ENCODE data around the gene RGPD4. TPM values are rescaled to one million over a fixed set of nuclear protein-coding genes. Genes with fewer than 3 reads are reported as not detected.

Gene RGPD4
- total RNA-seq, 4 donors from 2014 or later: not detected

- no peak for TF ChIP-seq CTCF (IDR thresholded peaks at IDR 0.05; ENCODE audit: low read depth)
These were observed 4.4 kb upstream of the RGPD4 start for GRCh38 chr2:107822302-107822701.

DNA sequence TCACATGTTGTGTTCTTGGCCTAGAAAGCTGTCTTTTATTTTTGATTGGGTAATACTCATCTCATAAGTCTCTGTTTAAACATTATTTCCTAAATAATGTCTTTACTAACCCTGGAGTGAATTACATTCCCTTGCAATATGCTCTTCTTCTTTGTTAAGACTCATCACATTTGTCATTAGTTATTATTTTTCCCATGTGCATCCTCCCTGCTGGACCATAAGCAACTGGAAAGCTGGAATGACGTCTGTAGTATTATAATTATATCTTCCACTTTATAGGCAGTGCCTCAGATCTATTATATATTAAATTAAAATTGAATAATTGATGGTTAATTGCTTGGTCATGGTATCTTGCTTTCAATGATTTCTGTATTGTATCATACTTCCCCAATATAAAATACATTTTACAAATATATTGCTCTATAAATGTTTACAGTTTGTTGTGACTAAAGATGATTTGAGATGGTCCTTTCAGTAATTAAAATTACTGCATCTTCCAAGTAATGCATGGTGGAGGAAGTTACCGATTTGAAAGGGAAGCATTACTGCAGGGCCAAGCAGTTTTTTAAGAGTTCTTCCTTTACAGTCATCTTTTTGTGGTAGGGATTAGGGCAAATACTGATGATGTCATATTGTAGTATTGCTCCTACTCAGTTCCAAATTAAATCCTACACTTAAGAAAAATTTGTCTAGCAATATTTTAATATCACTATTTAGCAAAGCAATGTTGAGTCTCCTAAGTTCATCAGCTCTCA is 2.1 kb upstream of the RGPD4 start:
- no peak for TF ChIP-seq CTCF (IDR thresholded peaks at IDR 0.05; ENCODE audit: low read depth)

GRCh38 chr2:107825206-107825563 is 1.5 kb upstream of the RGPD4 start:
- TF ChIP-seq CTCF (IDR thresholded peaks at IDR 0.05; ENCODE audit: low read depth): no peak

GRCh38 chr2:107927034-107927534 is 100.4 kb downstream of the RGPD4 start:
- TF ChIP-seq CTCF (IDR thresholded peaks at IDR 0.05; ENCODE audit: low read depth): no peak

DNA sequence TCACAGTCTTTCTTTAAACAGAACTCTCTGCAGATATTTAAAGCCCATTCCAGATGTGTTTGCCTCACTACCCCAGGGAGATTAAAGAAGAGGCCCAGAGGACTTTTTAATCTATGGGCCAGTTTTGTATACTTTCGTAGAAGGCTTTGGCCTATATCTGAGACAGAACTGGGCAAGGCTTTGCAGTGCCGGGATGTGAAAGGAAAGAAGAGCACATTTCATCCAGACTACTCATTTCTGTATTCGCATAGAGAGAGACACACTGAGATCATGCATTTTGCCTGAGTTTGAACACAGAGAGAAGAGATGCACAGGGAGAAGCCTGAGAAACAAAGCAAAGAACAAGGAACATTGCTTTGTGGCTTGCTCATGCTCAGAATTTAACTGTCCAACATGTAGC is 104.7 kb downstream of the RGPD4 start:
- no peak for TF ChIP-seq CTCF (IDR thresholded peaks at IDR 0.05; ENCODE audit: low read depth)

DNA sequence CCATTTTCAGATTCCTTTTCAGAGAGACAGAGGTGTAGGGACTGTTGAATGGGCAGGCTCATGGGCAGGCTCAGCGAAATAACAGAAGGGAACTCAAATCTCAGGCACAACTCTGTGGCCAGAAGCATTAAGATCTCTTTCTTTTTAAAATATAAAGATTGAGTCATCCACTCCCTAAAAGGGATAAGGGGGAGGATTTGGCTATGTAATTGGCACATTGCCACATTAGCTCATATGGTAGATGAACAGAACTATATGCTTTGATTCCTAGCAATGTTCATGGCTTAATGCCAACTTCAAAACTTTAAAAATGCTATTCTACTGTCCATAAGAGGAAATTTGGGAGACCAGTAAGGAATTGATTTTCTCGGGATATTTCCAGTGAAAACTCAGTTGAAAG is 105.8 kb downstream of the RGPD4 start:
- TF ChIP-seq CTCF (IDR thresholded peaks at IDR 0.05; ENCODE audit: low read depth): no peak

DNA sequence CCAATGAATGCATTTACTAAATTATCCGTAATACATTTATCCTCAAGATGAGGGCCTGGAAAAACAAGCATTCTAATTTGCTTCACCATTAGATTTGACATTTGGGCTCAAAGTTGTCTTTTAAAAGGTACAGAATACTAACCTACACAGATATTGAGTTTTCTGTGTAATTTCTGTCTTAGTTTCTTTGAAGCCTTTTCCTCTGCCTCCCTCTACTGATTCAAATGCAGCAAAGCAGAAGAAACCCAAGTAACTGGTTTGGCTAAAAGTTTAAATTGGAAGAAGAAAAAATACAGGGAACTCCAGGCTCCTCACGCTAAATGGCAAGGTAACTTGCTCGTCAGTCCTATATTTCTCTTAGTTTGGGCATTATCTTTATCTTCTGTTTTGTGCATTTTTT is 106.3 kb downstream of the RGPD4 start:
- TF ChIP-seq CTCF (IDR thresholded peaks at IDR 0.05; ENCODE audit: low read depth): no peak
